H9 (cell line): Measurements from ENCODE around the gene ENKUR. TPM values are rescaled to one million over a fixed set of nuclear protein-coding genes. Genes with fewer than 3 reads are reported as not detected.
A peak's percentile ranks its signal among the peaks of the same experiment; 100 is the strongest.

Source experiments
- DNase-seq: peaks from one replicate; pipeline ENCODE4 v3.0.0-alpha.2; 2017
- H2AFZ ChIP-seq: one replicate; pipeline ENCODE4 v1.6.1; 2013; ENCODE audit warnings: mild to moderate bottlenecking, low read length, control low read depth, moderate library complexity
- H2AK5ac ChIP-seq: 2 replicates; pipeline ENCODE4 v1.6.1; 2013; ENCODE audit warnings: low read length, control low read depth, mixed read lengths; ENCODE audit not compliant: insufficient read length
- H2BK120ac ChIP-seq: one replicate; pipeline ENCODE4 v1.6.1; 2013; ENCODE audit warnings: low read depth, mild to moderate bottlenecking, low read length, control low read depth, inconsistent platforms; ENCODE audit not compliant: poor library complexity, severe bottlenecking
- H2BK12ac ChIP-seq: 2 replicates; pipeline ENCODE4 v1.6.1; 2013; ENCODE audit warnings: low read length, control low read depth, mixed read lengths, low read depth; ENCODE audit not compliant: insufficient read length
- H2BK15ac ChIP-seq: 2 replicates; pipeline ENCODE4 v1.6.1; 2013; ENCODE audit warnings: low read depth, low read length, control low read depth
- H2BK20ac ChIP-seq: one replicate; pipeline ENCODE4 v1.6.1; 2013; ENCODE audit warnings: low read depth, mild to moderate bottlenecking, low read length, control low read depth, inconsistent platforms; ENCODE audit not compliant: poor library complexity, severe bottlenecking
- H2BK5ac ChIP-seq: 2 replicates; pipeline ENCODE4 v1.6.1; 2013; ENCODE audit warnings: low read length, control low read depth, mixed read lengths; ENCODE audit not compliant: insufficient read length
- H3K14ac ChIP-seq: 2 replicates; pipeline ENCODE4 v1.6.1; 2013; ENCODE audit warnings: low read length, control low read depth; ENCODE audit not compliant: insufficient read depth
- H3K18ac ChIP-seq: 2 replicates; pipeline ENCODE4 v1.6.1; 2013; ENCODE audit warnings: low read depth, mild to moderate bottlenecking, mixed read lengths, low read length, control low read depth; ENCODE audit not compliant: insufficient read length
- H3K23ac ChIP-seq: 2 replicates; pipeline ENCODE4 v1.6.1; 2013; ENCODE audit warnings: low read length, control low read depth, mixed read lengths, low read depth; ENCODE audit not compliant: insufficient read length
- H3K23me2 ChIP-seq: 2 replicates; pipeline ENCODE4 v1.6.1; 2013; ENCODE audit warnings: low read depth, mild to moderate bottlenecking, mixed read lengths, low read length, control low read depth; ENCODE audit not compliant: insufficient read length, poor library complexity, severe bottlenecking
- H3K27ac ChIP-seq: 2 replicates; pipeline ENCODE4 v1.5.1; 2013; ENCODE audit warnings: low read length, control low read depth, mixed read lengths, low read depth; ENCODE audit not compliant: insufficient read length
- H3K27me3 ChIP-seq: 2 replicates; pipeline ENCODE4 v1.6.1; 2013; ENCODE audit warnings: low read length, control low read depth, inconsistent platforms; ENCODE audit not compliant: insufficient read depth
- H3K4ac ChIP-seq: 2 replicates; pipeline ENCODE4 v1.6.1; 2013; ENCODE audit warnings: low read depth, mild to moderate bottlenecking, control low read depth, inconsistent platforms, low read length, moderate library complexity
- H3K4me1 ChIP-seq: 2 replicates; pipeline ENCODE4 v1.6.1; 2013; ENCODE audit warnings: low read length, control low read depth, inconsistent platforms; ENCODE audit not compliant: insufficient read depth
- H3K4me2 ChIP-seq: 2 replicates; pipeline ENCODE4 v1.6.1; 2013; ENCODE audit warnings: low read length, control low read depth, mixed read lengths; ENCODE audit not compliant: insufficient read length, insufficient read depth
- H3K56ac ChIP-seq: 2 replicates; pipeline ENCODE4 v1.6.1; 2013; ENCODE audit warnings: low read depth, mild to moderate bottlenecking, mixed read lengths, low read length, control low read depth; ENCODE audit not compliant: insufficient read length
- H3K79me1 ChIP-seq: 2 replicates; pipeline ENCODE4 v1.6.1; 2013; ENCODE audit warnings: low read depth, mild to moderate bottlenecking, moderate library complexity, low read length, control low read depth, inconsistent platforms; ENCODE audit not compliant: insufficient read depth, poor library complexity, severe bottlenecking
- H3K79me2 ChIP-seq: 2 replicates; pipeline ENCODE4 v1.6.1; 2013; ENCODE audit warnings: low read length, control low read depth, inconsistent platforms; ENCODE audit not compliant: insufficient read depth
- H3K9ac ChIP-seq: 2 replicates; pipeline ENCODE4 v1.6.1; 2013; ENCODE audit warnings: low read length, control low read depth, mixed read lengths; ENCODE audit not compliant: insufficient read length; ENCODE audit errors: extremely low read depth
- H3K9me3 ChIP-seq: one replicate; pipeline ENCODE4 v1.6.1; 2013; ENCODE audit warnings: low read depth, low read length, inconsistent platforms; ENCODE audit not compliant: control insufficient read depth
- H3T11ph ChIP-seq: one replicate; pipeline ENCODE4 v1.6.1; 2013; ENCODE audit warnings: mild to moderate bottlenecking, low read length, control low read depth, inconsistent platforms
- H4K20me1 ChIP-seq: one replicate; pipeline ENCODE4 v1.6.1; 2013; ENCODE audit not compliant: control insufficient read depth, insufficient read length, insufficient read depth
- H4K5ac ChIP-seq: 2 replicates; pipeline ENCODE4 v1.6.1; 2013; ENCODE audit warnings: low read depth, mild to moderate bottlenecking, mixed read lengths, low read length, control low read depth; ENCODE audit not compliant: insufficient read length
- H4K8ac ChIP-seq: replicated peaks from 2 replicates; pipeline ENCODE4 v1.6.1; 2013; ENCODE audit warnings: low read length, control low read depth, mixed read lengths, low read depth; ENCODE audit not compliant: insufficient read length
- H4K91ac ChIP-seq: 2 replicates; pipeline ENCODE4 v1.6.1; 2013; ENCODE audit warnings: low read depth, mild to moderate bottlenecking, moderate library complexity, mixed read lengths, low read length, control low read depth; ENCODE audit not compliant: insufficient read length
- H3K27ac Mint-ChIP-seq, 3 experiments: 2 replicates in 2 of 3; 3 replicates in 1 of 3; pipeline ENCODE4 v1.8.0; 2020 to 2021; ENCODE audit warnings: mixed read lengths in 3 of 3, mild to moderate bottlenecking in 1 of 3, moderate library complexity in 1 of 3
- H3K27me3 Mint-ChIP-seq: 2 replicates; pipeline ENCODE4 v1.8.0; 2021; ENCODE audit warnings: low read depth, mild to moderate bottlenecking, moderate library complexity, mixed read lengths
- H3K36me3 Mint-ChIP-seq, 3 experiments: 2 replicates in 2 of 3; 3 replicates in 1 of 3; pipeline ENCODE4 v1.8.0; 2020 to 2021; ENCODE audit warnings: low read depth in 3 of 3, mixed read lengths in 3 of 3; ENCODE audit not compliant: insufficient read depth in 1 of 3
- H3K4me1 Mint-ChIP-seq, 2 experiments: 2 replicates each; pipeline ENCODE4 v1.8.0; 2020; ENCODE audit warnings: mixed read lengths in 2 of 2
- H3K4me3 Mint-ChIP-seq, 2 experiments: 2 replicates in 1 of 2; 3 replicates in 1 of 2; pipeline ENCODE4 v1.8.0; 2020 to 2021; ENCODE audit warnings: mild to moderate bottlenecking in 2 of 2, mixed read lengths in 2 of 2, moderate library complexity in 1 of 2
- H3K9me3 Mint-ChIP-seq, 2 experiments: 2 replicates in 1 of 2; 3 replicates in 1 of 2; pipeline ENCODE4 v1.8.0; 2020; ENCODE audit warnings: mild to moderate bottlenecking in 2 of 2, mixed read lengths in 2 of 2, moderate library complexity in 1 of 2
- WGBS: extraction: QIAGEN DNeasy Blood & Tissue Kit; methylation state at CpG from one replicate; pipeline ENCODE4 v1.1.7; 2013; ENCODE audit warnings: missing lambda C conversion rate, low lambda C conversion rate, mixed read lengths; ENCODE audit not compliant: insufficient read length; ENCODE audit errors: extremely low coverage; 5-methylcytosine and 5-hydroxymethylcytosine counted together
- total RNA-seq: library from RNA; stranded (reverse); gene quantifications from 2 replicates; pipeline ENCODE4 v1.2.1, GENCODE V29; 2021
- TF ChIP-seq, protein P1 (sequence below): fragments of 200-600 bp; sonication (generic); conservative IDR thresholded peaks from 3 replicates; pipeline ENCODE4 v1.8.0; 2021; ENCODE audit warnings: antibody characterized with exemption, mild to moderate bottlenecking

Gene ENKUR
- total RNA-seq, 1 experiment from 2014 or later = not detected

DNA sequence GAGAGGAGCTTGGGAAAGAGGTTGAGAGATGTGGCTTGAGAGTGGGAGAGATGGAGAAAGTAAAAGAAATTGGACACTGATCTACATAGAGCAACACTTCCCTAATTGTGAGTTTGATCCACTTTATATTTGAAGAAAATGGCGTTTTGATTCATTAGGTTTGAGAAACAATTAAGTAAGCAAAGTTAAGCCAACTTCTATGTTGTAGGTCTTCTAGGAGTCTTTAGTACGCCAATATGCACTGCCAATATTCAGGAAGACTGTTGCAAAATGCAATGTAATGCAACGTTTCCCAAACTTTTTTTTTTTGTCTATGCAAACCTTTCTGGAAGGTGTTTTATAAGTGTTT, 56.6 kb downstream of the ENKUR start:
- no peaks in the 10 kb centered on the region for H4K20me1 ChIP-seq
- H3K36me3 Mint-ChIP-seq = no peaks in the 10 kb centered on the region
- no peak overlapping the region for H2BK120ac ChIP-seq
- H3T11ph ChIP-seq = no peak overlapping the region
- H3K27ac ChIP-seq = no peak overlapping the region
- H3K4me1 ChIP-seq = peaks cover 6% of the 10 kb centered on the region; the same call in 1 of the 2 replicates
- no peak overlapping the region for H4K5ac ChIP-seq
- H2AK5ac ChIP-seq = no peak overlapping the region
- H2BK5ac ChIP-seq = no peak overlapping the region
- H3K9ac ChIP-seq = no peak overlapping the region
- no peak overlapping the region for H4K8ac ChIP-seq
- H2AFZ ChIP-seq = no peak overlapping the region
- no peak overlapping the region for H3K18ac ChIP-seq
- no peaks in the 10 kb centered on the region for H3K23me2 ChIP-seq
- peak overlapping the region in 1 of 3 experiments; percentile 38; a peak in 1 of 7 replicates for H3K27ac Mint-ChIP-seq
- no peak overlapping the region for H3K56ac ChIP-seq
- no peak overlapping the region for H3K4ac ChIP-seq
- H3K9me3 Mint-ChIP-seq = no peaks in the 10 kb centered on the region
- H3K4me2 ChIP-seq = no peak overlapping the region
- H3K79me1 ChIP-seq = no peaks in the 10 kb centered on the region
- no peak overlapping the region for H3K14ac ChIP-seq
- no peak overlapping the region for H3K4me3 Mint-ChIP-seq
- H3K9me3 ChIP-seq = no peaks in the 10 kb centered on the region
- no CpG with 5 or more reads among the region's 3 CpGs for WGBS
- TF ChIP-seq, protein P1, sequence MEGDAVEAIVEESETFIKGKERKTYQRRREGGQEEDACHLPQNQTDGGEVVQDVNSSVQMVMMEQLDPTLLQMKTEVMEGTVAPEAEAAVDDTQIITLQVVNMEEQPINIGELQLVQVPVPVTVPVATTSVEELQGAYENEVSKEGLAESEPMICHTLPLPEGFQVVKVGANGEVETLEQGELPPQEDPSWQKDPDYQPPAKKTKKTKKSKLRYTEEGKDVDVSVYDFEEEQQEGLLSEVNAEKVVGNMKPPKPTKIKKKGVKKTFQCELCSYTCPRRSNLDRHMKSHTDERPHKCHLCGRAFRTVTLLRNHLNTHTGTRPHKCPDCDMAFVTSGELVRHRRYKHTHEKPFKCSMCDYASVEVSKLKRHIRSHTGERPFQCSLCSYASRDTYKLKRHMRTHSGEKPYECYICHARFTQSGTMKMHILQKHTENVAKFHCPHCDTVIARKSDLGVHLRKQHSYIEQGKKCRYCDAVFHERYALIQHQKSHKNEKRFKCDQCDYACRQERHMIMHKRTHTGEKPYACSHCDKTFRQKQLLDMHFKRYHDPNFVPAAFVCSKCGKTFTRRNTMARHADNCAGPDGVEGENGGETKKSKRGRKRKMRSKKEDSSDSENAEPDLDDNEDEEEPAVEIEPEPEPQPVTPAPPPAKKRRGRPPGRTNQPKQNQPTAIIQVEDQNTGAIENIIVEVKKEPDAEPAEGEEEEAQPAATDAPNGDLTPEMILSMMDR = no peak
- H2BK20ac ChIP-seq = no peak overlapping the region
- no peak overlapping the region for H4K91ac ChIP-seq
- H2BK12ac ChIP-seq = no peak overlapping the region
- no peak for DNase-seq
- H2BK15ac ChIP-seq = no peak overlapping the region
- no peaks in the 10 kb centered on the region for H3K79me2 ChIP-seq
- H3K23ac ChIP-seq = no peak overlapping the region
- no peaks in the 10 kb centered on the region for H3K27me3 ChIP-seq
- peaks cover 12 to 19% of the 10 kb centered on the region in 2 experiments for H3K4me1 Mint-ChIP-seq
- no peaks in the 10 kb centered on the region for H3K27me3 Mint-ChIP-seq
